Erythroblast (primary cell): ENCODE data around the gene EPN3.

Source experiments
- DNase-seq, 2 experiments: peaks; one replicate each; lab custom pipeline; 2025; lab: John Stamatoyannopoulos, UW
- GATA1 ChIP-seq: IDR thresholded peaks from 2 replicates; pipeline ENCODE4 v1.6.1; 2011; ENCODE audit warnings: low read depth, mild to moderate bottlenecking, control low read depth, low read length, moderate library complexity
- POLR2A ChIP-seq: IDR thresholded peaks from 2 replicates; pipeline ENCODE4 v1.6.1; 2011; ENCODE audit warnings: mild to moderate bottlenecking, low read length

EPN3 gene

GRCh38 chr17:50532452-50533024 lies at the start of gene EPN3:
Gene EPN3, plus strand, starts transcription at chr17:50532735. Its CDS starts 3,822 bp downstream, at chr17:50536557.
- DNase-seq: peak; percentile 24 to 39
- TF ChIP-seq POLR2A: no peak
- no peak for TF ChIP-seq GATA1

- DNase-seq: no peak
- TF ChIP-seq POLR2A: no peak
- TF ChIP-seq GATA1: no peak
Observed at GRCh38 chr17:50483266-50483665, 49.3 kb upstream of the EPN3 start.

DNA sequence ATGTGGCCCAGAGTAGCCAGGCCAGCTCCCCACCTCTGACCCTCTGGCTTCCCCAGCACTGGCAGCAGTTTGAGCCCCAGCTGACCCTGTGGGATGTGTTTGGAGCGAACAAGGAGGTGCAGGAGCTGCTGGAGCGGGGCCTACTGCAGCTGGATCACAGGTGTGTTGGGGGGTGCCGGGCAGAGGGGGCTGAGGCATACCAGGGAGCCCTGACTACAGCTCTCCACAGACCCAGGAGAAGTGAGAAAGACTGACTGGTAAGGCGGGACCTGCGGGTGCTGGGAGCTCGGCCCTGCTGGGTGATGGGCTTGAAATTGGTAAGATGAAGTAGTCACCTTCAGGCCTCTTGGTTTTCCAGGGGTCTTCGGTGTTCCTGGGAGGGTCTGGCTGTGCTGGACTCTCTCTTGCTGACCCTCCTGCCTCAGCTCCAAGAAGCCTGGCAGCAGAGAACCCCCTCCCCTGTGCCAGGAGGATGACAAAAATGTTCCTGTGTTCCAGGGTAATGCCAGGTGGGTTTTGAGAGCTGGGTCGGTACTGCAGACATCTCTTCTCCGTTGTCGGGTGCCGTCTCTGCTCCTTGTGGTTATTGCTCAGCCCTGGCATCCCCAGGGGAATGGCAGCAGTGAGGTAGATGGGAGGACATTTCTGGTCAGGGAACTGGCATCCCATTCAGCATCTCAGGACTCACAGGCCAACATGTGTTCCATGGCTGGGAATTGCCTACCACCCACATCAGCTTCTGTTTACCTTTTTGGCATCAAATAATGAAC lies 48.0 kb upstream of the EPN3 start:
- no peak for TF ChIP-seq GATA1
- TF ChIP-seq POLR2A: no peak
- DNase-seq: no peak

- TF ChIP-seq POLR2A (no peak), GATA1 (no peak)
- DNase-seq: no peak
Observed at GRCh38 chr17:50487213-50488096, 45.1 kb upstream of the EPN3 start.

GRCh38 chr17:50488880-50489279 lies 43.7 kb upstream of the EPN3 start:
- no peak for DNase-seq
- TF ChIP-seq POLR2A (no peak), GATA1 (no peak)

- TF ChIP-seq GATA1 (no peak), POLR2A (no peak)
- DNase-seq: no peak
Observed at GRCh38 chr17:50491505-50491904, 41.0 kb upstream of the EPN3 start.

GRCh38 chr17:50492214-50492613 lies 40.3 kb upstream of the EPN3 start:
- DNase-seq: no peak
- TF ChIP-seq GATA1 (no peak), POLR2A (no peak)

DNA sequence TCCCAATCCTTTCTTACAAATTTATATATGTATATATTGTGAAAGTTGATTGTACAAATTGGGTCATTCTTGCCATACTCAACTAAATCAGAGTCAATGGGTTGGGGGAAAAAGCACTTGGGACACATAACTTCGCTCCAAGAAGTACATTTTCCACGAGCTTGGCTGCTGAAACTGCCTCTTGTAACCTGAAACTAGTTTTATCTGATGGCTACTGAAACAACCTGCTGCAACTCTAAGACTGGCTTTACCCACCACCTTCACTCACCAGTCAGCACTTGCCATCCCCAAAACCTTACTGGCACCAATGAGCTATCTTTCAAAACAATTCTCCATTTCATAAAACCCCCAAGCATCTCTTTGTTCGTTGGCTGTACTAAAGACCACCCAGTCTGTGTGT lies 38.8 kb upstream of the EPN3 start:
- no peak for TF ChIP-seq POLR2A
- no peak for TF ChIP-seq GATA1
- no peak for DNase-seq

DNA sequence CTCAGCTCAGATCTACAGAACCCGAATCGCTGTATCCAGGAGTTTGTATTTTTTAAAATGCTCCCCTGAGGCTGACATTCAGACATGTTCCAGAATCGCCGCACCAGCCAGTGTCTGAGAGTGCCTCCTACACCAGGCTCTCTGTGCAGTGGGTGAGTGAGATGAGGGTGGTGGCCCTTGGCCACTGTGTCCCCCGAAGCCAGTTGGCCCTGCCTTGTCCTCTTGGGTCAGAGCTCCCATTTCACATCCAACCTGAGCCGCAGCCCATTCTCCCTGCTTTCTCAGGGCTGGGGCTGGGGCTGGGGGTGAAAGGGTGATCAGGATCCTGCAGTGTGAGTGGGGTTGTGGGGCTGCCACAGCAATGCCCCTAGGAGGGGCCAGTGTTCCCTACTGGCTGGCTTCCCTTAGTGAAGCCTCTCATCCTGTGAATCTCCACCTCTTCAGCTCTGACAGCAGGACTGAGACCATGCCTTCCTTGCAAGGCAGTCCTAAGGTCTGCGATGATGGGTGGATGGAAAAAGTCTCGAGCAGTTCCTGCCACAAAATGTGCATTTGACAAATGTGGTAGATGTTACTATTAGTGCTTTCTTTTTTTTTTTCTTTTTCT lies 37.2 kb upstream of the EPN3 start:
- TF ChIP-seq GATA1 (no peak), POLR2A (no peak)
- no peak for DNase-seq

GRCh38 chr17:50495918-50496317 lies 36.6 kb upstream of the EPN3 start:
- no peak for DNase-seq
- TF ChIP-seq GATA1: no peak
- no peak for TF ChIP-seq POLR2A

GRCh38 chr17:50498021-50498874 lies 34.3 kb upstream of the EPN3 start:
- DNase-seq: no peak
- TF ChIP-seq GATA1 (no peak), POLR2A (no peak)

GRCh38 chr17:50499270-50499669 lies 33.3 kb upstream of the EPN3 start:
- TF ChIP-seq GATA1 (no peak), POLR2A (no peak)
- DNase-seq: no peak
